OCI-LY7 (cell line): ENCODE results near the gene GPRC5B.

ENCODE experiments used
- EZH2phosphoT487 ChIP-seq: fragments of 200-600 bp; sonication (generic); IDR thresholded peaks from 2 replicates; pipeline ENCODE4 v1.6.1; 2018; ENCODE audit warnings: low read depth, borderline replicate concordance, mild to moderate bottlenecking, mixed run types, antibody characterized with exemption, low read length, moderate library complexity, mixed read lengths
- TF ChIP-seq, protein P1 (sequence below): fragments of 200-600 bp; sonication (generic); conservative IDR thresholded peaks from 2 replicates; pipeline ENCODE4 v1.5.1; 2014; ENCODE audit warnings: mild to moderate bottlenecking, antibody characterized with exemption, low read length, moderate library complexity, mixed read lengths

DNA sequence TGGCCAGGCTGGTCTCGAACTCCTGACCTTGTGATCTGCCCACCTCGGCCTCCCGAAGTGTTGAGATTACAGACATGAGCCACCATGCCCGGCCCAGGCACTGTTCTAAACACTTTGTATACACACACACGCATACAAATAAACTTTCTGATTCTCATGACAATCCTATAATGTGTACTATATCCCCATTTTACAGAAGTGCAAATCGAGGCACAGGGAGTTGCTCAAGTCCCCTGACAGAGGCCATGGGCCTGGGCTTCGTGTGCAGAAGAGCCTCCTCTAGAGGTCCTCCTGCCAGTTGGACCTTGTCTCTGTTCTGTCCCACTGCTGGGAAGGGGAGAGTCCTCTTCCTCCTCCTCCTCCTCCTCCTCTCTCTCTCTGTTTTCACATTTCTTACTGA is 9.9 kb upstream of the GPRC5B start:
- TF ChIP-seq, protein P1, sequence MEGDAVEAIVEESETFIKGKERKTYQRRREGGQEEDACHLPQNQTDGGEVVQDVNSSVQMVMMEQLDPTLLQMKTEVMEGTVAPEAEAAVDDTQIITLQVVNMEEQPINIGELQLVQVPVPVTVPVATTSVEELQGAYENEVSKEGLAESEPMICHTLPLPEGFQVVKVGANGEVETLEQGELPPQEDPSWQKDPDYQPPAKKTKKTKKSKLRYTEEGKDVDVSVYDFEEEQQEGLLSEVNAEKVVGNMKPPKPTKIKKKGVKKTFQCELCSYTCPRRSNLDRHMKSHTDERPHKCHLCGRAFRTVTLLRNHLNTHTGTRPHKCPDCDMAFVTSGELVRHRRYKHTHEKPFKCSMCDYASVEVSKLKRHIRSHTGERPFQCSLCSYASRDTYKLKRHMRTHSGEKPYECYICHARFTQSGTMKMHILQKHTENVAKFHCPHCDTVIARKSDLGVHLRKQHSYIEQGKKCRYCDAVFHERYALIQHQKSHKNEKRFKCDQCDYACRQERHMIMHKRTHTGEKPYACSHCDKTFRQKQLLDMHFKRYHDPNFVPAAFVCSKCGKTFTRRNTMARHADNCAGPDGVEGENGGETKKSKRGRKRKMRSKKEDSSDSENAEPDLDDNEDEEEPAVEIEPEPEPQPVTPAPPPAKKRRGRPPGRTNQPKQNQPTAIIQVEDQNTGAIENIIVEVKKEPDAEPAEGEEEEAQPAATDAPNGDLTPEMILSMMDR: no peak
- TF ChIP-seq EZH2phosphoT487: no peak
